ENCODE measurements around the gene GPR61. TPM values are rescaled to one million over a fixed set of nuclear protein-coding genes. Genes with fewer than 3 reads are reported as not detected.

Gene GPR61
- polyA plus RNA-seq, 1 donor (not counting 4 experiments of a cell fraction or from before 2014, with no cell fraction given): not detected

- Histone ChIP-seq H3K9ac (ENCODE audit: control insufficient read depth, extremely low read depth, insufficient read depth, low read length) (no peak overlapping the region), H3K9me3 (ENCODE audit: control insufficient read depth, low read depth, low read length) (no peaks in the 10 kb centered on the region), H3K9me1 (ENCODE audit: control insufficient read depth, extremely low read depth, insufficient read depth, low read length) (no peaks in the 10 kb centered on the region), H3K27me3 (ENCODE audit: control insufficient read depth, extremely low read depth, insufficient read depth, low read length) (no peaks in the 10 kb centered on the region), H2AFZ (ENCODE audit: control insufficient read depth, low read length) (no peak overlapping the region), H3K4me1 (ENCODE audit: control insufficient read depth, extremely low read depth, insufficient read depth, low read length) (peaks cover 16% of the 10 kb centered on the region), H3K4me3 (ENCODE audit: control insufficient read depth in 2 of 3, extremely low read depth in 1 of 3, insufficient read depth in 2 of 3, low read depth in 1 of 3, low read length in 3 of 3) (no peak overlapping the region), H3K4me2 (ENCODE audit: control insufficient read depth, extremely low read depth, insufficient read depth, low read depth, low read length) (no peak overlapping the region), H3K79me2 (ENCODE audit: control insufficient read depth, insufficient read depth, low read length) (no peaks in the 10 kb centered on the region), H3K27ac (ENCODE audit: control insufficient read depth, insufficient read depth, low read length) (no peak overlapping the region), H4K20me1 (ENCODE audit: control insufficient read depth, extremely low read depth, insufficient read depth, low read length) (no peaks in the 10 kb centered on the region), H3K36me3 (ENCODE audit: control insufficient read depth in 2 of 2, extremely low read depth in 1 of 2, insufficient read depth in 2 of 2, low read length in 2 of 2) (peaks cover 0 to 3% of the 10 kb centered on the region in 2 experiments)
- no peak for DNase-seq (ENCODE audit: low read depth, low spot score)
- dilution Hi-C loops (cut with MboI; ENCODE audit: extremely low pct_ligation_motif_present, low sequenced_read_pairs): no loop called here
- TF ChIP-seq, protein P1, sequence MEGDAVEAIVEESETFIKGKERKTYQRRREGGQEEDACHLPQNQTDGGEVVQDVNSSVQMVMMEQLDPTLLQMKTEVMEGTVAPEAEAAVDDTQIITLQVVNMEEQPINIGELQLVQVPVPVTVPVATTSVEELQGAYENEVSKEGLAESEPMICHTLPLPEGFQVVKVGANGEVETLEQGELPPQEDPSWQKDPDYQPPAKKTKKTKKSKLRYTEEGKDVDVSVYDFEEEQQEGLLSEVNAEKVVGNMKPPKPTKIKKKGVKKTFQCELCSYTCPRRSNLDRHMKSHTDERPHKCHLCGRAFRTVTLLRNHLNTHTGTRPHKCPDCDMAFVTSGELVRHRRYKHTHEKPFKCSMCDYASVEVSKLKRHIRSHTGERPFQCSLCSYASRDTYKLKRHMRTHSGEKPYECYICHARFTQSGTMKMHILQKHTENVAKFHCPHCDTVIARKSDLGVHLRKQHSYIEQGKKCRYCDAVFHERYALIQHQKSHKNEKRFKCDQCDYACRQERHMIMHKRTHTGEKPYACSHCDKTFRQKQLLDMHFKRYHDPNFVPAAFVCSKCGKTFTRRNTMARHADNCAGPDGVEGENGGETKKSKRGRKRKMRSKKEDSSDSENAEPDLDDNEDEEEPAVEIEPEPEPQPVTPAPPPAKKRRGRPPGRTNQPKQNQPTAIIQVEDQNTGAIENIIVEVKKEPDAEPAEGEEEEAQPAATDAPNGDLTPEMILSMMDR (optimal IDR thresholded peaks at IDR 0.05 in 1 of 3, IDR thresholded peaks at IDR 0.05 in 1 of 3, conservative IDR thresholded peaks at IDR 0.05 in 1 of 3; ENCODE audit: extremely low read depth in 1 of 3, insufficient read depth in 2 of 3, low read length in 3 of 3): no peak
- no peak for TF ChIP-seq EZH2 (IDR thresholded peaks at IDR 0.05; ENCODE audit: low read length)
- FAIRE-seq: no peak
These were observed 37.3 kb upstream of the GPR61 start for GRCh38 chr1:109502364-109502851.

- Histone ChIP-seq H3K9me1 (ENCODE audit: control insufficient read depth, extremely low read depth, insufficient read depth, low read length) (no peaks in the 10 kb centered on the region), H3K4me3 (ENCODE audit: control insufficient read depth in 2 of 3, extremely low read depth in 1 of 3, insufficient read depth in 2 of 3, low read depth in 1 of 3, low read length in 3 of 3) (no peak overlapping the region), H3K4me1 (ENCODE audit: control insufficient read depth, extremely low read depth, insufficient read depth, low read length) (peaks cover 12% of the 10 kb centered on the region), H3K27ac (ENCODE audit: control insufficient read depth, insufficient read depth, low read length) (no peak overlapping the region), H2AFZ (ENCODE audit: control insufficient read depth, low read length) (no peak overlapping the region), H3K9me3 (ENCODE audit: control insufficient read depth, low read depth, low read length) (no peaks in the 10 kb centered on the region), H3K36me3 (ENCODE audit: control insufficient read depth in 2 of 2, extremely low read depth in 1 of 2, insufficient read depth in 2 of 2, low read length in 2 of 2) (peaks cover 0 to 1% of the 10 kb centered on the region in 2 experiments), H3K9ac (ENCODE audit: control insufficient read depth, extremely low read depth, insufficient read depth, low read length) (no peak overlapping the region), H3K79me2 (ENCODE audit: control insufficient read depth, insufficient read depth, low read length) (no peaks in the 10 kb centered on the region), H4K20me1 (ENCODE audit: control insufficient read depth, extremely low read depth, insufficient read depth, low read length) (no peaks in the 10 kb centered on the region), H3K4me2 (ENCODE audit: control insufficient read depth, extremely low read depth, insufficient read depth, low read depth, low read length) (no peak overlapping the region), H3K27me3 (ENCODE audit: control insufficient read depth, extremely low read depth, insufficient read depth, low read length) (peaks cover 8% of the 10 kb centered on the region)
- DNase-seq (ENCODE audit: low read depth, low spot score): no peak
- FAIRE-seq: no peak
- dilution Hi-C loops (cut with MboI; ENCODE audit: extremely low pct_ligation_motif_present, low sequenced_read_pairs): no loop called here
- TF ChIP-seq EZH2 (IDR thresholded peaks at IDR 0.05; ENCODE audit: low read length): no peak
- TF ChIP-seq, protein P1 (optimal IDR thresholded peaks at IDR 0.05 in 1 of 3, IDR thresholded peaks at IDR 0.05 in 1 of 3, conservative IDR thresholded peaks at IDR 0.05 in 1 of 3; ENCODE audit: extremely low read depth in 1 of 3, insufficient read depth in 2 of 3, low read length in 3 of 3): no peak
These were observed 35.7 kb upstream of the GPR61 start for GRCh38 chr1:109503935-109504334.

All from keratinocyte (primary cell).